Adipose tissue (tissue), 3 donors: ENCODE results near the gene TPSB2. TPM values are rescaled to one million over a fixed set of nuclear protein-coding genes. Genes with fewer than 3 reads are reported as not detected.
"Not testable (repeated sequence)": the region's sequence is repeated elsewhere in the genome, so short reads cannot be mapped to it uniquely, and the experiment has no call there.

Source experiments
- H3K27ac ChIP-seq: one replicate; pipeline ENCODE4 v1.5.1; 2013; ENCODE audit warnings: low read depth, low read length
- WGBS, 3 donors: extraction: QIAGEN DNeasy Blood & Tissue Kit; methylation state at CpG; one replicate each; pipeline ENCODE4 v1.1.7; 2013; 5-methylcytosine and 5-hydroxymethylcytosine counted together
- polyA plus RNA-seq, 3 donors: library from polyadenylated mRNA; stranded (reverse); fragments of 200-250 nt; gene quantifications; one replicate each; pipeline ENCODE4 v1.2.3, GENCODE V29; 2013
- donor health status: healthy with polysubstance abuse.
- donor health status: Bipolar disorder and iron deficiency.
- donor health status: healthy.

Gene TPSB2
- polyA plus RNA-seq, 3 donors, result 8.0 to 26.3 (median 18.4) TPM

DNA sequence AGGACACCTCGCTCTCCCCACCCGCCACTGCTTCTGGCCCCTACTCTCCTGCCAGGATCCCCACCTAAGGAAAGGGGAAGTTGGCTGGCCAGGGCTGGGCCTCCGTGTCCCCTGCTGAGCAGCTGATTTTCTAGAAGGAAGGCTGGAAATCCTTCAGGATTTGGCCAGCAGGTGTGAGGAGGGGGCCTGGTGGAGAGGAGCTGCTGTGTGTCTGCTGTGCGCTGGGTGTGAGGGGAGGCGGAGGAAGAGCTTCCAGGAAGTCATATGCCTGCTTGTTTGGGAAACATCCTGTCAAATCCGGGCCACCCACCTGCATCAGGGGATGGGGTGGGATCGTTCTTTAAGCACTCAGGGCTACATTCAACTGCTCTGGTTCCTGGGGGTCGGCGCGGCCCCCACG is 33.5 kb downstream of the TPSB2 start:
- 60 to 75% (median 60%) methylated on average over 11 of the region's 11 CpGs for WGBS, 3 donors
- H3K27ac ChIP-seq, result no peak overlapping the region

DNA sequence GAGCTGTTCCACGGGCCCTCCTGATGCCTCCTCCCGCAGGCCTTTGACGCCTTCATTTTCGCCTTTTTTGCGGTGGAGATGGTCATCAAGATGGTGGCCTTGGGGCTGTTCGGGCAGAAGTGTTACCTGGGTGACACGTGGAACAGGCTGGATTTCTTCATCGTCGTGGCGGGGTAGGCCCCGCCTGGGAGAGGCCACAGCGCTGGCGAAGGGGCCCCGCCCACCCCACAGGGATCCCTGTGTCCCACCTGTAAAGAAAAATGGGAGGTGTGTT is 34.7 kb downstream of the TPSB2 start:
- 55 to 74% (median 72%) methylated on average over 10 to 14 of the region's 14 CpGs for WGBS, 3 donors
- no peak overlapping the region for H3K27ac ChIP-seq

DNA sequence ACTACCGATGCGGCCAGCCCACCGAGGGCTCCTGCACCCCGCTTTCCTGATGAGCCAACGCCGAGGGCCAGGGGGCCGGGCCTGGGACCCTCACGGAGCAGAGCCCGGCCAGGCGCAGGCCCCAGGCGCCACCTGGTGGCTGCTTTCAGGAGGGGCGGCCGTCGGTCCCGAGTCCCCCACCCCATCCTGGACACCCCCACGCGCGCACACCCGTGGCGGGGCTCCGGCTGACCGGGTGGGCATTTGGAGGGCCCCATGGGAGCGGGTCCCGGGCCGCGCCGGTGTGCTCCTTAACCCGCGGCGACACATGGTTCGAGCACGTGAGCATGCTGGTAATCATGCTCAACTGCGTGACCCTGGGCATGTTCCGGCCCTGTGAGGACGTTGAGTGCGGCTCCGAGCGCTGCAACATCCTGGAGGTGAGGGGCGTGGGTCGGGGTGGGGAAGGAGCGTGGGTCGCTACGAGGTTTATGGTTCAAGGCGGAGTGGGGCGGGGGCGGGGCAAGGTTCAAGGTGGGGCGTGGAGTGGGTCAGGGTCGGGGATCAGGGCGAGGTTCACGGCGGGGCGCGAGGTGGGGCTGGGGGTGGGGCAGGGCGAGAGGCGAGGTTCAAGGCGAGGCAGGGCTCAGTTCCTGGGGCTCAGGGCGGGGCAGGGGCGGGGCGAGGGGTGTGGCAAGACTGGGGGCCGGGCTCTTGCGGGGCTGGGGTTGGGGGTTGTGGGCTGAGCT is 35.2 kb downstream of the TPSB2 start:
- 21 to 31% (median 23%) methylated on average over 56 to 61 of the region's 61 CpGs for WGBS, 3 donors
- no peak overlapping the region for H3K27ac ChIP-seq

DNA sequence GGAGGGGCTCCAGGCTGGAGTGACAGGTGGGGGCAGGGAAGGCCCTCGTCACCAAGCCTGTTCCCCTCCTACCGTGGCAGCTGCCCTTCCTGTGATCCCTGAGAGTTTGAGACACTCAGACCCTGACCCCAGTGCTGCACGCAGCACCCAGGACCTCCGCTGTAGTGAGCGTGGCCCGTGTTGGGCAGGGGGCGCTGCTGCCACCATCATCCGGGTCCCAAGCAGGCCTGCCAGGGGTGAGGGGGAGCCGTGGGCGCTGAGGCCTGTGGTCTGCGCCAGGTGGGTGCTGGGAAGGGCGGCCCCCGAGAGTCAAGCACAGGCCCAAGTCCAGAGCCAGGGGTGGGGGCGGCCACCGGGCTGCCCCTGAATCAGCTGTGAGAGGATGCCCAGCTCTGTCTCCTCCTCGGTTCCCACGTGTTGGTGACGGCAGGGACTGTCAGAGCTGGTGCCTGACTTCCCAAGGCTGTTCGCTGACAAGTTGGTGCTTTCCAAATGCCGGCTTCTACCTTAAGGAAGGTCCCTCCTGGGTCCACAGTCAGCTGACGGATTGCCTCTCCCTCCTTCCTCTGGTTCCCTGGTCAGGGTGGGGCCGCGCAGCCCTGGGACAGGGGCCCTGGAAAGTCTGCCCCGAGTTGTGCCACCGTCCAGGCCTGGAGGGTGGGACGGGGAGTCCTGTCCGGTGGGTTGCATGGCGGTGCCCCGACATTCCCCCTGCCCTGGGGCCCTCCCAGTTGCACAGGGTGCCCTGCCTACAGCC is 36.0 kb downstream of the TPSB2 start:
- 67 to 71% (median 69%) methylated on average over 29 of the region's 29 CpGs for WGBS, 3 donors
- no peak overlapping the region for H3K27ac ChIP-seq

DNA sequence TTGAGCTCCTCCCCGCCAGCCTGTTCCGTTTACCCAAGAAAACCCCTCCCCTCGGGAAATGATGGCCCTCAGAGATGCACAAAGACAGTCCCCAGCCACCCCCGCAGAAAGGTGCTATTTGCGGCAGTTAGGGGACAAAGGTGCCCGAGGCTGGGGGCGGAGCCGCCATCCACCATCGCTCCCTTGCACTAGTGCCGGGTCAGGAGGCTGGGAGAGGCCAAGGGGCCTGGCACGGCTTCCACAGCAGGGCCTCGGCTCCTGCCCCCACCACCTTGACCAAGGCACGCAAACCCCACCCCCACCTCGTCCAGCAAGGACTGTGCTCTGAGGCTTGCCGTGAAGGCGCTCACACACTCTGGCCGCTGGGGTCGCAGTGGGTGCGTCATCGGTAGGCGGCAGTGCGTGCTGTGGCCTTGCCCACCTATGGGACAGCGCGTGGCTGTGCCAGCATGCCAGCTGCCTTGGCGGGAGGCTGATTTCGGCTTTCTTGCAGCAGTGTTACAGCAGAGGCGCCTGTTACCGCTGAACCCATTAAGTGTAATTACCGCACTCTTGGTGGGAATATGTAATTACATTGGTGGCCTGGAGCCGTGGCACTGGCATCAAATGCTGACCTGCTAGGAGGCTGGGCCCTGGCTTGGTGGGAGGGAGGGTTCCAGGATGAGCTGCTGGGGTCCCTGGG is 36.7 kb downstream of the TPSB2 start:
- H3K27ac ChIP-seq, result no peak overlapping the region
- 69 to 77% (median 76%) methylated on average over 29 to 30 of the region's 30 CpGs for WGBS, 3 donors

DNA sequence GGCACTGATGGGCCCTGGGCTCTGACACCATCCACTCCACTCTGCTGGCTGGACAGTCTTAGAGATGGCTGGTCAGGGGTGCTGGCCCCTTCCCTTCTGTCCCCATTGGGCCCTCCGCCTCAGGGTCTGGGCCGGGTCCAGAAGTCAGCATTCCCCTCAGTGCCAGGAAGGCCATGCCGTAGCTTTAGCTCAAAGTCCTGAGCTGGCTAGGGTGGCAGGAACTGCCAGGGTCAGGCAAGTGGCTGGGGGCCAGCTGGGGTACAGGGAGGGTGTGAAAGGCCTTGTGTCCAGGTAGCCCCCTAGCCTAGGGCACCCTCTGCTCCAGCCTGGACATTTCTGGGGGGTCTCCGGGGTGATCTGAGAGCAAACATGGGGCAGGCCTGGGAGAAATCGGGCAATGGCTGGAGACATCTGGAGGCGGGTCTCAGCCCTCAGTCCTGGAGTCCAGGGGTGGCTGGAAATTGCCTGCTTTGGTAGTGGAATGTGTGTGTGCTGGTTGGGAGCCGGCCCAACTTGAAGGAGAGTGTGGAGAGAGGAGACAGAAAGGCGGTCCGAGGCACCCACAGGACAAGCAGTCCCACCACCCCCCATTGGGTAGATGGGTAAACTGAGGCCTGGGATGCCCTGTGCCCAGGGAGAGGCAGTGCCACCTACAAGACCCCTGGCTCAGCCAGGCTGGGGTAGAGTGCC is 37.5 kb downstream of the TPSB2 start:
- WGBS, 3 donors, result 74 to 80% (median 77%) methylated on average over 9 of the region's 9 CpGs
- no peak overlapping the region for H3K27ac ChIP-seq

DNA sequence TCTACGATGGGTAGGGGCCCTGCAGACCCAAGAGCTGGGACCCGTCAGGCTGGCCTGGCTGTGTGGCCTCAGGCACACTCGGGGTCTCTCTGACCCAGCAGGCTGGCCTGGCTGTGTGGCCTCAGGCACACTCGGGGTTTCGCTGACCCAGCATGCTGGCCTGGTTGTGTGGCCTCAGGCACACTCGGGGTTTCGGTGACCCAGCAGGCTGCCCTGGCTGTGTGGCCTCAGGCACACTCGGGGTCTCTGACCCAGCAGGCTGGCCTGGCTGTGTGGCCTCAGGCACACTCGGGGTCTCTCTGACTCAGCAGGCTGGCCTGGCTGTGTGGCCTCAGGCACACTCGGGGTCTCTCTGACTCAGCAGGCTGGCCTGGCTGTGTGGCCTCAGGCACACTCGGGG is 39.2 kb downstream of the TPSB2 start:
- WGBS, 3 donors, result 87 to 91% (median 87%) methylated on average over 11 of the region's 11 CpGs
- H3K27ac ChIP-seq, result not testable (repeated sequence)

DNA sequence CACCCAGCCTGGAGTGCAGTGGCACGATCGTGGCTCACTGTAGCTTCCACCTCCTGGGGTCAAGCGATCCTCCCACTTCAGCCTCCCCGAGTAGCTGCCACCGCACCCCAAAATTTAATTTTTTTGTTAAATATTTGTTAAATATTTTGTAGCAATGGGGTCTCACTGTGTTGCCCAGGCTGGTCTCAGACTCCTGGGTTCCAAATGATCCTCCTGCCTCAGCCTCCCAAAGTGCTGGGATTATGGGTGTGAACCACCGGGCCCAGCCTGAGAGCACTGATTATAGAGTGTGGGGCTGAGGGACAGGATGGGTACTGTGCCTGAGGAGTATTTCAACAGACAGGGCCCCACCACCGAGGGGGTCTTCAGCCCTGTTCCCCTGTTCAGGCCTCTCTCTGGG is 40.5 kb downstream of the TPSB2 start:
- 62 to 71% (median 70%) methylated on average over 7 of the region's 7 CpGs for WGBS, 3 donors
- no peak overlapping the region for H3K27ac ChIP-seq

DNA sequence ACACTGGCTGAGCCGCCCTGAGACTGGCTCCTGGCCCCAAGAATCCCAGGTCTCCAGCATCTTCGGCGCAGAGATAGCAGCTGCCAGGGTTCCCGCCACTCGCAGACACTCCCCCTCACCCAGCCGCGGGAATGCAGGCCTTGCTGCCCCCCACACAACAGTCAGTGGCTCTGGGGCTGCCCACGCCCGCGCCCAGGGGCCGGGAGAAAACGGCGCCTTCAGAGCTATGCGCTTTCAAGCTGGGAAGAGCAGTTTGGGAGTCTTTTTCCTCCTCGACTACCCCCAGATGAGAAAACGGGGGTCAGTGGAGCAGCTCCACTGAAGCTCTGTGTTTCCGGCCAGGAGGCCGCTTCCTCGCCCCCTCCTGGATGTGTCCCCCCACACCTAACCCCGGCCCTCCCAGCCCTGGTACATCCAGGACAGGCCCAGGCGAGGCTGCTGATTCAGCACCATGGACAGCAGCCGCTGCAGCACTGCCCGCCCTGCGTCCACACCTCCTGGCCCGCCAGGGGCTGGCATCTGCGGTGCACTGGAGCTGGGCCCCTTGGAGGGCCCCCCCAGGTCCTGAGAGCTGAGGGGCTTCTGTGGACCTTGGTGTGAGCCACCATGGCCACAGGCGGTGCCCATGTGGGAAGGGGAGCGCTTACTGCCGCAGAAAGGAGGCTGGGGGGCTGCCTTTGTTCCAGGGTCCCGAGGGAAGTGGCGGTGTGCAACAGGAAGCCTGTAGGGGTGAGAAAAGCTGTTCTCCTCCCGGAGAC is 41.4 kb downstream of the TPSB2 start:
- no peak overlapping the region for H3K27ac ChIP-seq

DNA sequence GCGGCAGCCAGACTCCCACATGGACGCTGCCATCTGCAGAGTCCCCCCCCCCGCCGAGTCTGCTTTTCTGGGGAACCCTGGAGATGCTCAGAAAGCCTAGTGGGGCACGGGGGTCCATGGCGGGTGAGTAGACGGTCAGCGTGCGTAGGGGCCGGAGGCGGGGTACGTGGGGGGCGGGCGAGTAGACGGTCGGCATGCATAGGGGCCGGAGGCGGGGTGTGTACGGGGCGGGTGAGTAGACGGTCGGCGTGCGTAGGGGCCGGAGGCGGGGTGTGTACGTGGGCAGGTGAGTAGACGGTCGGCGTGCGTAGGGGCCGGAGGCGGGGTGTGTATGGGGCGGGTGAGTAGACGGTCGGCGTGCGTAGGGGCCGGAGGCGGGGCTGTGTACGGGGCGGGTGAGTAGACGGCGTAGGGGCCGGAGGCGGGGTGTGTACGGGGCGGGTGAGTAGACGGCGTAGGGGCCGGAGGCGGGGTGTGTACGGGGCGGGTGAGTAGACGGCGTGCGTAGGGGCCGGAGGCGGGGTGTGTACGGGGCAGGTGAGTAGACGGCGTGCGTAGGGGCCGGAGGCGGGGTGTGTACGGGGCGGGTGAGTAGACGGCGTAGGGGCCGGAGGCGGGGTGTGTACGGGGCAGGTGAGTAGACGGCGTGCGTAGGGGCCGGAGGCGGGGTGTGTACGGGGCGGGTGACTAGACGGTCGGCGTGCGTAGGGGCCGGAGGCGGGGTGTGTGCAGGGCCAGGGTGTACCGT is 44.4 kb downstream of the TPSB2 start:
- WGBS, 3 donors, result 81 to 89% (median 86%) methylated on average over 31 to 77 of the region's 86 CpGs

More for the DNA sequence above, 41.4 kb downstream of the TPSB2 start:
- 39 to 42% (median 41%) methylated on average over 32 of the region's 32 CpGs for WGBS, 3 donors

DNA sequence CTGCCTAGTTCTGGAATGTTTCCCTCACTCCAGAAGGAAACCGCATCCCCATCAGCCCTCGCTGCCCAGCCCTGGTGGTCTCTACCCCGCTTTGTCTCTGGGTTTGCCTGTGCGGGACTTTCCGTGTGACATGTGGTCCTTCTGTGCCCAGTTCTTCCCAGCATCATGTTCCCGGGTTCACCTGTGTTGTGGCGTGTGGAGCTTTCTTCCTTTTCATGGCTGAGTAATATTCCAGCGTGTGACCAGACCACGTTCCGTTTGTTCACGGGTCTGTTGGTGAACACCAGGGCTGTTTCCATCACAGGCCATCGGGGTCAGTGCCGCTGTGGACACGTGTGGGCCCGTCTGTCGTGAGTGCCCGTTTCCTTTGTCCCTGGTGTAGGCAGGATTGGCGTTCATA is 45.0 kb downstream of the TPSB2 start:
- no peak overlapping the region for H3K27ac ChIP-seq
- 95 to 97% (median 97%) methylated on average over 18 of the region's 18 CpGs for WGBS, 3 donors

More for the DNA sequence above, 44.4 kb downstream of the TPSB2 start:
- not testable (repeated sequence) for H3K27ac ChIP-seq

DNA sequence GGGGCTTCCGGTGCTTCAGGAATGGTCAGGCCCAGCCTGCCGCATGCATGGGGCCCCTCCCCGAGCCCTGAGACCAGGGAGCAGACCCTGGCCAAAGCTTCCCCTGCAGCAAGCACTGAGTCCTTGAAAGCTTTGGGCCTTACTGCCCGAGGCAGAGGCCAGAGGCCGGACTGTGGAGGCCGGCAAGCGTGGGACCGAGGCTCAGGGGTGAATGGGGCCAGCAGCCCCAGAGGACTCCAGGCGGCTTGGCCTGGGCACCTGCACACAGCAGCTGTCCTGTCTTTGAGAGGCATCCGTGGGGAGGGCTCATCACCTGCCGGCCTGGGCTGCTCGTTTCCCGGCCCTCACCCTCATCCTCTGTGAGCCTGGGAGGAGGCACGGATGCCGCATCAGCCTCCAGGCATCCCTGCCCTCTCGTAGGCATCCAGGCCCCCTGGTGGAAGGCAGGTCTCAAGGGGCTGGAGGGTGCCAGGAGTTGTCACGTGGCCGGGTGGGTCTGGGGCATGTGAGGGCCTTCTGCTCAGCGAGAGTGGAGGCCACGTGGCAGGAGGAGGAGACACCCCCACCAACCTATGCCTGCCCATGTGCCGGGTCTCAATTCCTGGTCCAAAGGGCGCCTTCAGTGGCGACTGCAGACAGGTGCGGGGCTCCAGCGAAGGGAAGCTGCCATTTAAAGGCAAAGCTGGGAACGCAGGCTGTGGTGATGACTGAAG is 45.7 kb downstream of the TPSB2 start:
- 77 to 90% (median 86%) methylated on average over 25 to 26 of the region's 26 CpGs for WGBS, 3 donors
- H3K27ac ChIP-seq, result no peak overlapping the region

DNA sequence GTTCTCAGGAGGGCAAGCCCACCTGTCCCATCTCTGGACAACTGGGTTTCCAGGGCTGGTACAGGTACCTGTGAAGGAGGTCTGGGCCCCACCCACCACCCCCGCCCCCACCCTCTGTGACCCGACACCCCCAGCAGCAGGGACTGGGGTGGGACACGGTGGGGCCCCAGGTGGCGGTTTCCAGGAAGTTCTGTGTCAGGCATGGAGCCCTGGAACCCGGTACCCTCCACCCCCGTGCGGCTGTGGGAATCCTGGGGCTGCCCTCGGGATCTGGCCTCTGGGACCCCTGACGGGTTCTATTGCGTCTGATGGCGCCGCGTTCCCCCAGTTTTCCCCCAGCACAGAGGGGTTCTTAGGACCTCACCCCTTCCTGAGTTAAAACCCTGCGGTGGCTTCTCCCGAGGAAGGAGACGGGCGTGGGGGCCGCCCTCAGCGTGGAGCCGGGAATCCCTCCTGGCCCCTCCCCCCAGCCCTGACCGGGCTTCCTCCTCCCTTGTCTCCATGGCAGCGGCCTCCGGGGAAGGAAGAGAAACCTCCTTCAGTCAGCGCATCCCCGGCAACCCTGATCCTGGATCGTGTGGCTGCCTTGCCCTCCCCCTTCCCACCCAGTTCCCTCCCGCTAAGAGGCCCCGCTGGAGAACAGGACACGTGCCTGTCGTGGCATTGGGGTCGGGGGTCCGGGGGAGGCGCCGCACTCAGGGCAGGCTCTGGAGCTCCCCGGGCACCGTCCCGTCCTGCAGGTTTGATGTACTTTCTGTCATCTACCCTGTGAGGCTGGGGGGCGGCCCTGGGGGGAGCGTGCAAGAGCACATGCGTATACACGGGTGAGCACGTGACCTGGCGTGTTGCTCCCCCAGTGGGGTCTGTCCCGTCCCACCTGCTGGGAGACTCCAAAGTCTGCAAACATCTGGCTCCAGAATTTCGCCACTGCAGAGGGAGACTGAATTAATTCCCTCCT is 46.8 kb downstream of the TPSB2 start:
- H3K27ac ChIP-seq, result no peak overlapping the region
- WGBS, 3 donors, result 37 to 55% (median 46%) methylated on average over 38 to 43 of the region's 45 CpGs

DNA sequence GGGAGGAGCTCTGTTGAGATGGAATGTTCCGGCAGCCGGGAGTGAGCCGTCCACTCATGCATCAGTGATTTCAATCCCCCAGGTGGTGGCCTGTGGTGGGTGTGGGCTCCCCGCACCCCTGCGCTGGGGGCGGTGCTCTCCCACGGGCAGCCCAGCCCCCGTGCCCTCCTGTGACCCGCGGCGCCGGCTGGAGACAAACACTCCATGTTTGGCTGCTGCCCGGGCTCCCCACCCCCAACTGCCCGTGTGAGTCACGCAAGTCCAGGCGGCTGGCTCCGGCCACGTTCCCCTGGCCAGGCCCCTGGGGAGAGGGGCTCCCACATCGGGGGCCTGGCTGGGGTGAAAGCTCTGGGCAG is 47.7 kb downstream of the TPSB2 start:
- WGBS, 3 donors, result 9 to 25% (median 18%) methylated on average over 13 to 19 of the region's 19 CpGs
- no peak overlapping the region for H3K27ac ChIP-seq

DNA sequence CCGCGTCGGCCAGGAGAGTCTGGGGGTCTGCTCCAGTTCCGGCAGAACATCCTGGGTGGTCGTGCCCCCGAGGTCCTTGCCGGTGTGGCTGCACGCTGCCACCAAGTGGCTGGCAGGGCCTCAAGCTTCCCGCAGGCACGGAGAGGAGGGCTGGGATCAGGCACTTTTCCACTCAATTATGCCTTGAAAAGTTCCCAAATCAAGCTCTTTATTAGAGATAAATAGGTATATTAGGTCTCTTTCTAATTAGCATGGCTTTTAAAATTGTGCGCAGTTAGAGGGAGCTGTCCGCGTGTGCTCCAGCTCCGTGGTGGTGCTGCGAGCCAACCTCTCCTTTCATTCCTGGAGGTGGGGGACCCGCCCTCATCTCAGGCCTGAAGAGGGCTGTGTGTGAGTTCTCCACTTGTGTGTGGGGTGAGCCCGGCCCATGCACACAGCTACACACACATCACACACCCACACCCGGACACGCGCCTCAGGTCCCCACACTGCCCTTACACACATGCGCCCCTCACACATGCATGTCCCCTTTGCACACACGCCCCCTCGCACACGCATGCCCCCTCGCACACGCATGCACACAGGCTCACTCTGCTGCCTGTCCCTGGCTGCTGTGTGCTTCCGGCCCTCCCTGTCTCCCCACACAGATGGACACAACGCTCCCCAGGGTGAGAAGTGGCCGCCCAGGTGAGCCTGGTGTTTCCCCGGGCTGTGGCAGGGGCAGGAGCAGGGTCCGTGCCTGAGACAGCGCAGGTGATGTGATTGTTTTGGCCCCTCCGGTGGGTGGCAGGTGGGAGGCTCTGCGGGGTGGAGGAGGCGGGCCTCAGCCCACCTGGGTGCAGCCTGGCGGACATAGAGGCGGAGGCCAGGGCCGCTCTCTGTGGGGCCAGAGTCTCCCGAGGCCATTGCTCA is 48.3 kb downstream of the TPSB2 start:
- WGBS, 3 donors, result 51 to 53% (median 52%) methylated on average over 36 to 39 of the region's 39 CpGs
- H3K27ac ChIP-seq, result no peak overlapping the region
